Neural crest cell (in vitro differentiated cells): ENCODE results near the gene ZNF541. TPM values are rescaled to one million over a fixed set of nuclear protein-coding genes. Genes with fewer than 3 reads are reported as not detected.
"Not testable (repeated sequence)": the region's sequence is repeated elsewhere in the genome, so short reads cannot be mapped to it uniquely, and the experiment has no call there.

ENCODE experiments used
- DNase-seq: peaks from one replicate; pipeline ENCODE4 v3.0.0; 2021; ENCODE audit warnings: low read depth, mixed read lengths, low spot score
- H3K27ac Mint-ChIP-seq: one replicate; pipeline ENCODE4 v1.8.0; 2021; ENCODE audit warnings: mild to moderate bottlenecking, mixed read lengths; ENCODE audit not compliant: unreplicated experiment
- H3K27me3 Mint-ChIP-seq: 2 replicates; pipeline ENCODE4 v1.8.0; 2021; ENCODE audit warnings: low read depth, mild to moderate bottlenecking, mixed read lengths
- H3K36me3 Mint-ChIP-seq: 2 replicates; pipeline ENCODE4 v1.8.0; 2021; ENCODE audit warnings: low read depth, mild to moderate bottlenecking, mixed read lengths
- H3K4me1 Mint-ChIP-seq: 2 replicates; pipeline ENCODE4 v1.8.0; 2021; ENCODE audit warnings: mixed read lengths
- H3K4me3 Mint-ChIP-seq: one replicate; pipeline ENCODE4 v1.8.0; 2021; ENCODE audit warnings: mild to moderate bottlenecking, mixed read lengths
- H3K9me3 Mint-ChIP-seq: 2 replicates; pipeline ENCODE4 v1.8.0; 2021; ENCODE audit warnings: mixed read lengths
- total RNA-seq: library from RNA; stranded (reverse); gene quantifications from 2 replicates; pipeline ENCODE4 v1.2.1, GENCODE V29; 2021
- TF ChIP-seq, protein P1 (sequence below): fragments of 200-600 bp; sonication (generic); conservative IDR thresholded peaks from 2 replicates; pipeline ENCODE4 v1.5.0; 2021; ENCODE audit warnings: antibody characterized with exemption, mild to moderate bottlenecking

Gene ZNF541
- total RNA-seq, 1 donor from 2014 or later: not detected

DNA sequence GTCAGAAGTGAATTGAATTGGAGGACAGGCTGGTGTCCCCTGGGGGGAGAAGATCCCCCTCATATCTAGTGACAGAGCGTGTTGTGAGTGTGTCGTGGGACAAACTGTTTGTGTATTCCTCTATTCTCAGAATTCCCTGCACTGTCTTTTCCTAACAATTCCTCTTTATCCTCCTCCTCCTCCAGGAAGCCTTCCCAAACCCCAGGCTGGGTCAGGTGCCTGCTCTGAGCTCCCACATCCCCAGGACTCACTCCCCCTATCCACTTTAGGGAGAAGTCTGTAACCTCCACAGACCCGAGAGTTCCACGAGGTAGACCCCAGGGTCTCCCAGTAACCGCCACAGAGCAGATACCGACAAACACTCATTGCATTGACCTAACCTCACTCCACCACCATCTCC, 20.9 kb upstream of the ZNF541 start:
- H3K27ac Mint-ChIP-seq: no peak overlapping the region
- no peaks in the 10 kb centered on the region for H3K36me3 Mint-ChIP-seq
- TF ChIP-seq, protein P1, sequence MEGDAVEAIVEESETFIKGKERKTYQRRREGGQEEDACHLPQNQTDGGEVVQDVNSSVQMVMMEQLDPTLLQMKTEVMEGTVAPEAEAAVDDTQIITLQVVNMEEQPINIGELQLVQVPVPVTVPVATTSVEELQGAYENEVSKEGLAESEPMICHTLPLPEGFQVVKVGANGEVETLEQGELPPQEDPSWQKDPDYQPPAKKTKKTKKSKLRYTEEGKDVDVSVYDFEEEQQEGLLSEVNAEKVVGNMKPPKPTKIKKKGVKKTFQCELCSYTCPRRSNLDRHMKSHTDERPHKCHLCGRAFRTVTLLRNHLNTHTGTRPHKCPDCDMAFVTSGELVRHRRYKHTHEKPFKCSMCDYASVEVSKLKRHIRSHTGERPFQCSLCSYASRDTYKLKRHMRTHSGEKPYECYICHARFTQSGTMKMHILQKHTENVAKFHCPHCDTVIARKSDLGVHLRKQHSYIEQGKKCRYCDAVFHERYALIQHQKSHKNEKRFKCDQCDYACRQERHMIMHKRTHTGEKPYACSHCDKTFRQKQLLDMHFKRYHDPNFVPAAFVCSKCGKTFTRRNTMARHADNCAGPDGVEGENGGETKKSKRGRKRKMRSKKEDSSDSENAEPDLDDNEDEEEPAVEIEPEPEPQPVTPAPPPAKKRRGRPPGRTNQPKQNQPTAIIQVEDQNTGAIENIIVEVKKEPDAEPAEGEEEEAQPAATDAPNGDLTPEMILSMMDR: no peak
- H3K27me3 Mint-ChIP-seq: peaks cover 11% of the 10 kb centered on the region
- H3K4me1 Mint-ChIP-seq: peaks cover 7% of the 10 kb centered on the region
- H3K9me3 Mint-ChIP-seq: no peaks in the 10 kb centered on the region
- no peak for DNase-seq
- no peak overlapping the region for H3K4me3 Mint-ChIP-seq

DNA sequence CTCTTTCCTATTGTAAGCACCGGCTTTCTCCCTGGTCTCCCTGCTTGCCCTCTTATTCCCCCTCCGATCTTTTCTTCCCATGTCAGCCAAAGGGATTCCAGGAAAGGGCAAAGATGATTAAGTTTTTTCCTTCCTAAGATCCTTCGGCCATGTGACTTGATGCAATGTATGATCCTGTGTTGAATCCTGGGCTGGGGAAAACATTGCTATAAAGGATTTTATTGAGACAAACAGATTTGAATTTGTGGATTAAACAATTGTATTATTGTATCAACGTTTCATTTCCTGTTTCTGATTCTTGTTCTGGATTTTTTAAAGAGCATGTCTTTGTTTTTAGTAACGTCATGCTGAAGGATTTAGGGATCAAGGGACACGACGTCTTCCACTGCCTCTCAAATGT, 16.9 kb upstream of the ZNF541 start:
- Mint-ChIP-seq H3K4me3 (no peak overlapping the region), H3K36me3 (no peaks in the 10 kb centered on the region), H3K27me3 (no peaks in the 10 kb centered on the region), H3K4me1 (no peaks in the 10 kb centered on the region), H3K9me3 (peaks cover 5% of the 10 kb centered on the region), H3K27ac (no peak overlapping the region)
- TF ChIP-seq, protein P1: no peak
- no peak for DNase-seq

DNA sequence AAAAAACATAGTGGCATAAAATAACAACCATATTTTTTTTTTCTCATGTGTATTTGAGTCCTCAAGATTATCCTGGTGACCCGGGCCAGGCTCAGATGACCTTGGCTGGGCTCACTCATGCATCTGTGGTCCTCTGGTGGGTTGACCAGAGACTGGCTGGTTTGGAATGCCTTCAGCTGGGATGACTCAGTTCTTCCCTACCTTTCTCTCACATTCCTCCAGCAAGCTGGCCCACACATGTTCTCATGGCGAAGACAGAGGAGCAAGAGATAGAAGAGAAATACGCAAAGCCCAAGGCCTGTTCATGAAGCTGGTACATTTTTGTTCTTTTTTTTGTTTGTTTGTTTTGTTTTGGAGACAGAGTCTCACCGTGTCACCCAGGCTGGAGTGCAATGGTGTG, 14.3 kb upstream of the ZNF541 start:
- Mint-ChIP-seq H3K4me1 (no peaks in the 10 kb centered on the region), H3K36me3 (no peaks in the 10 kb centered on the region), H3K9me3 (peaks cover 5% of the 10 kb centered on the region), H3K27me3 (peaks cover 4% of the 10 kb centered on the region), H3K4me3 (no peak overlapping the region), H3K27ac (no peak overlapping the region)
- TF ChIP-seq, protein P1: no peak
- no peak for DNase-seq

DNA sequence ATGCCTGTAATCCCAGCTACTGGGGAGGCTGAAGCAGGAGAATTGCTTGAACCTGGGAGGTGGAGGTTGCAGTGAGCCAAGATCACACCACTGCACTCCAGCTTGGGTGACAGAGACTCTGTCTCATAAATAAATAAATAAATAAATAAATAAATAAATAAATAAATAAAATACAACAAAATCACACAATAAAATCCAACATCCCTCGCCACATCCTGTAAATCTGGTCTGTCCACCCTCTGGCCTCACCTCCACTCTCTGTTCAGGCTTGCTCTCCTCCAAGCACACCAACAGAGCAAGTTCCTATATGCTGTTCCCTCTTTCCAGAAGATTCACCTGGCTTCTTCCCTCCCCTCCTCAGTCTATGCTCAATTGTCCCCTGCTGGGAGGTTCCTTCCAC, 10.2 kb upstream of the ZNF541 start:
- not testable (repeated sequence) for H3K4me3 Mint-ChIP-seq, DNase-seq, H3K27ac Mint-ChIP-seq, H3K9me3 Mint-ChIP-seq, H3K36me3 Mint-ChIP-seq, H3K4me1 Mint-ChIP-seq
- peaks cover 11% of the 10 kb centered on the region for H3K27me3 Mint-ChIP-seq

DNA sequence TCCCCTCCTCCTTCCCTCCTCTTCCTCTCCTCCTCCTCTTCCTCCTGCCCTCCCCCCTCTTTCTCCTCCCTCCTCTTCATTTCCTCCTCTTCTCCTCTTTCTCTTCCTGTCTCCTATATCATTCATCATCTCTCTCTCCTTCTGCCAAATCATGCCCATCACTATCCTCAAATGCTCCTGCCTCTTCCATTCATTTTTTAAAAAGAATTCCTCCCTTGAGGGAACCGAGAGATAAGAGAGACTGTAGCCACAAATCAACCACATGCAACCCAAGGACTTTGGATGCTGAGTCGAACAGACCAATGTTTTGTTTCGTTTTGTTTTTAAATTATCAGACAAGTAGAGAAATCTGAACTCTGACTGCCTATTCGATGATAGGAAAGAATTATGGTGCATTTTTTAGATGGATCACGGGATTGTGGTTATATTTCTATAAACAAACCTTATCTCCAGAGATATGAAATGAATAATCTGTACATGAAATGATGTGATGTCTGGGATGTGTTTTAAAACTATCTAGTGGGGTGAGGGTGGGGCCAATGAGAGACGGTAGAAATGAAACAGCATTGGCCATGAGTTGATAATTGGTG, 9.5 kb upstream of the ZNF541 start:
- Mint-ChIP-seq H3K4me3 (no peak overlapping the region), H3K36me3 (no peaks in the 10 kb centered on the region), H3K9me3 (peaks cover 5% of the 10 kb centered on the region), H3K27ac (no peak overlapping the region), H3K27me3 (peaks cover 11% of the 10 kb centered on the region), H3K4me1 (no peaks in the 10 kb centered on the region)
- TF ChIP-seq, protein P1: no peak
- no peak for DNase-seq

DNA sequence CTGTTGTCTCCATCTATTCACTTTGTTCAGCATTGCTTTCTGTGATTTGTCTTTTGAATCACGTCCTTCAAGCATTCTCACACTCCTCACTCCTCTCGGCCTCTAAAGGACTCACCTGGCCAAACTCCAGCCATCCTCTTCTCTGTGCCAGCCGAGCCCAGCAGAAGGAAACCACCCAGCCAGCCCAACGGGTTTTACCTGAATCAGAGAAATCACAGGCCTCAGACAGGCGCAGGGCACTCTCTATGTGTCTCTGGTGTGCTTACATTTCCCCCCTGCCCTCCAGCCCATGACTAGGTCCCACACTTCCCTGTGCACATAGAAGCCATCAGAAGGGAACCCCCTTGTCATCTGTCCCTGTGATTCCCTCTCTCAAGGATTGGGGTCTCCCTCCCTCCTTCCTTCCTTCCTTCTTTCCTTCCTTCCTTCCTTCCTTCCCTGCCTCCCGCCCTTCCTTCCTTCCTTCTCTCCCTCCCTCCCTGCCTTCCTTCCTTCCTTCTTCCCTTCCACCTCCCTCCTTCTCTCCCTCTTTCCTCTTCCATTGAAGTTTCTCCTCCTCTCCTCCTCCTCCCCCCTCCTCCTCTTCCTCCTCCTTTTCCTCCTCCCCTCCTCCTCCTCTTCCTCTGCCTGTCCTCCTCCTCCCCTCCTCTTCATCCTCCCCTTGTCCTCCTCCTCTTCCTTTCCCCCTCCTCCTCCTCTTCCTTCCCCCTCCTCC, 8.8 kb upstream of the ZNF541 start:
- no peak overlapping the region for H3K4me3 Mint-ChIP-seq
- no peak for DNase-seq
- peaks cover 5% of the 10 kb centered on the region for H3K9me3 Mint-ChIP-seq
- no peaks in the 10 kb centered on the region for H3K4me1 Mint-ChIP-seq
- H3K27ac Mint-ChIP-seq: no peak overlapping the region
- peaks cover 11% of the 10 kb centered on the region for H3K27me3 Mint-ChIP-seq
- TF ChIP-seq, protein P1: no peak
- no peaks in the 10 kb centered on the region for H3K36me3 Mint-ChIP-seq
